Nephron progenitor cell (in vitro differentiated cells): ENCODE data around the gene EXOC6B.
"Not testable (repeated sequence)": the region's sequence is repeated elsewhere in the genome, so short reads cannot be mapped to it uniquely, and the experiment has no call there.

Experiments used
- DNase-seq: peaks from one replicate; pipeline ENCODE4 v3.0.0; 2021
- H3K27ac Mint-ChIP-seq: 2 replicates; pipeline ENCODE4 v1.8.0; 2021; ENCODE audit warnings: mild to moderate bottlenecking, moderate library complexity, mixed read lengths
- H3K27me3 Mint-ChIP-seq: 2 replicates; pipeline ENCODE4 v1.8.0; 2021; ENCODE audit warnings: mild to moderate bottlenecking, low read depth, mixed read lengths; ENCODE audit not compliant: poor library complexity
- H3K36me3 Mint-ChIP-seq: 2 replicates; pipeline ENCODE4 v1.8.0; 2021; ENCODE audit warnings: low read depth, mixed read lengths
- H3K4me1 Mint-ChIP-seq: 2 replicates; pipeline ENCODE4 v1.8.0; 2021; ENCODE audit warnings: mixed read lengths
- H3K4me3 Mint-ChIP-seq: 2 replicates; pipeline ENCODE4 v1.8.0; 2021; ENCODE audit warnings: mild to moderate bottlenecking, moderate library complexity, mixed read lengths
- H3K9me3 Mint-ChIP-seq: 2 replicates; pipeline ENCODE4 v1.8.0; 2021; ENCODE audit warnings: mild to moderate bottlenecking, moderate library complexity, mixed read lengths
- TF ChIP-seq, protein P1 (sequence below): fragments of 200-600 bp; sonication (generic); IDR thresholded peaks from 2 replicates; pipeline ENCODE4 v1.5.0; 2021; ENCODE audit warnings: antibody characterized with exemption

The EXOC6B gene

DNA sequence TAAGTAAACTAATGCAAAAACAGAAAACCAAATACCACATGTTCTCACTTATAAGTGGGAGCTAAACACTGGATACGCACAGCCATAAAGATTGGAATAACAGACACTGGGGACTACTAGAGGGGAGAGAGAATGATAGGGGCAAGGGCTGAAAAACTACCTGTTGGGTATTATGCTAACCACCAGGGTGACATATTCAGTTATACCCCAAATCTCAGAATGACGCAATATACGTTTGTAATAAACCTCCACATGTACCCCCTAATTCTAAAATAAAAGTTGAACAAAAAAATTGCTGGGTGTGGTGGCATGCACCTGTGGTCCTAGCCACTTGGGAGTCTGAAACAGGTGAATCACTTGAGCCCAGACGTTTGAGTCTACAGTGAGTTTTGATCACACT lies 157.2 kb downstream of the EXOC6B start:
- TF ChIP-seq, protein P1, sequence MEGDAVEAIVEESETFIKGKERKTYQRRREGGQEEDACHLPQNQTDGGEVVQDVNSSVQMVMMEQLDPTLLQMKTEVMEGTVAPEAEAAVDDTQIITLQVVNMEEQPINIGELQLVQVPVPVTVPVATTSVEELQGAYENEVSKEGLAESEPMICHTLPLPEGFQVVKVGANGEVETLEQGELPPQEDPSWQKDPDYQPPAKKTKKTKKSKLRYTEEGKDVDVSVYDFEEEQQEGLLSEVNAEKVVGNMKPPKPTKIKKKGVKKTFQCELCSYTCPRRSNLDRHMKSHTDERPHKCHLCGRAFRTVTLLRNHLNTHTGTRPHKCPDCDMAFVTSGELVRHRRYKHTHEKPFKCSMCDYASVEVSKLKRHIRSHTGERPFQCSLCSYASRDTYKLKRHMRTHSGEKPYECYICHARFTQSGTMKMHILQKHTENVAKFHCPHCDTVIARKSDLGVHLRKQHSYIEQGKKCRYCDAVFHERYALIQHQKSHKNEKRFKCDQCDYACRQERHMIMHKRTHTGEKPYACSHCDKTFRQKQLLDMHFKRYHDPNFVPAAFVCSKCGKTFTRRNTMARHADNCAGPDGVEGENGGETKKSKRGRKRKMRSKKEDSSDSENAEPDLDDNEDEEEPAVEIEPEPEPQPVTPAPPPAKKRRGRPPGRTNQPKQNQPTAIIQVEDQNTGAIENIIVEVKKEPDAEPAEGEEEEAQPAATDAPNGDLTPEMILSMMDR = no peak
- H3K27ac Mint-ChIP-seq = no peak overlapping the region
- H3K27me3 Mint-ChIP-seq = no peaks in the 10 kb centered on the region
- peaks cover 53% of the 10 kb centered on the region for H3K9me3 Mint-ChIP-seq
- H3K36me3 Mint-ChIP-seq = peaks cover 61% of the 10 kb centered on the region
- no peaks in the 10 kb centered on the region for H3K4me1 Mint-ChIP-seq
- H3K4me3 Mint-ChIP-seq = no peak overlapping the region
- DNase-seq = no peak

DNA sequence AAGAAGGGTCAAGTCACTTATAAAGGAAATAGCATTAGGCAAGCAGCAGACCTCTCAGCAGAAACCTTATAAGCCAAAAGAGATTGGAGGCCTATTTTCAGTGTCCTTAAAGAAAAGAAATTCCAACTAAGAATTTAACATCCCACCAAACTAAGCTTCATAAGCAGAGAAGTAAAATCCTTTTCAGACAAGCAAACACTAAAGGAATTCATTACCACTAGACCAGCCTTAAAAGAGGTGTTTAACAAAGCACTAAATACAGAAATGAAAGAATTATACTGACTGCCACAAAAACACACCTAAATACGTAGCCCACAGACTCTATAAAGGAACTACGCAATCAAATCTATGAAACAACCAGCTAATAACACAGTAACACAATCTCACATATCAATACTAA lies 160.4 kb downstream of the EXOC6B start:
- no peaks in the 10 kb centered on the region for H3K4me1 Mint-ChIP-seq
- peaks cover 60% of the 10 kb centered on the region for H3K9me3 Mint-ChIP-seq
- no peaks in the 10 kb centered on the region for H3K27me3 Mint-ChIP-seq
- TF ChIP-seq, protein P1 = no peak
- H3K4me3 Mint-ChIP-seq = no peak overlapping the region
- H3K27ac Mint-ChIP-seq = no peak overlapping the region
- H3K36me3 Mint-ChIP-seq = peaks cover 62% of the 10 kb centered on the region
- DNase-seq = no peak

DNA sequence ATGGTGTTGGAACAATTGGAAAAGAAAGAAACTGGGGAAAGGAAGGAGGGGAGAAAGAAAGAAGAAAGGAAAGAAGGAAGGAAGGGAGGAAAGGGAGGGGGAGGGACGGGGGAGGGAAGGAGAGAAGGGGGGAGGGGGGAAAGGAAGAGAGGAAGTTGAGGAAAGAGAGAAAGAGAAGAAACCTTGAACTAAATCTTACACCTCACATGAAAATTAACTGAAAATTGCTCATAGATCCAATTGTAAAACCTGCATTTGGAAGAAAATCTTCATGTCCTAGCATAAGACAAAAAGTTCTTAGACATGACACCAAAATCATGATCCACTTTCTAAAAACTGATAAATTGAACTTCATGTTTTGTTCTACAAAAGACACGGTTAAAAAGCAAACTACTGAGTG lies 163.8 kb downstream of the EXOC6B start:
- Mint-ChIP-seq H3K27ac (no peak overlapping the region), H3K27me3 (no peaks in the 10 kb centered on the region), H3K4me1 (no peaks in the 10 kb centered on the region), H3K9me3 (peaks cover 37% of the 10 kb centered on the region), H3K36me3 (peaks cover 35% of the 10 kb centered on the region), H3K4me3 (no peak overlapping the region)
- no peak for DNase-seq
- TF ChIP-seq, protein P1 = no peak

DNA sequence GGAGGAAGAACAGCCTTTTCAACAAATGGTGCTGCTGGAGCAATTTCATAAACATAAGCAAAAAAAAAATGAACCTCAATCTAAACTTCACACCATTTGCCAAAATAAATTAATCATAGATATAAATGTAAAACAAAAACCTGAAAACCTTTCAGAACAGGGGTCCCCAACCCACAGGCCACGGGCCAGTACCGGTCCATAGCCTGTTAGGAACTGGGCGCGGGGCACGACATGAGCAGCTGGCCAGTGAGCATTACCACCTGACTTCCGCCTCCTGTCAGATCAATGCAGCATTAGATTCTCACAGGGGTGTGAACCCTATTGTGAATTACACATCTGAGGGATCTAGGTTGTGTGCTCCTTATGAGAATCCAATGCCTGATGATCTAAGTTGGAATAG lies 176.0 kb downstream of the EXOC6B start:
- no peak for DNase-seq
- H3K4me3 Mint-ChIP-seq = no peak overlapping the region
- H3K27me3 Mint-ChIP-seq = no peaks in the 10 kb centered on the region
- no peak overlapping the region for H3K27ac Mint-ChIP-seq
- peaks cover 42% of the 10 kb centered on the region for H3K36me3 Mint-ChIP-seq
- TF ChIP-seq, protein P1 = no peak
- H3K4me1 Mint-ChIP-seq = no peaks in the 10 kb centered on the region
- H3K9me3 Mint-ChIP-seq = peaks cover 39% of the 10 kb centered on the region

DNA sequence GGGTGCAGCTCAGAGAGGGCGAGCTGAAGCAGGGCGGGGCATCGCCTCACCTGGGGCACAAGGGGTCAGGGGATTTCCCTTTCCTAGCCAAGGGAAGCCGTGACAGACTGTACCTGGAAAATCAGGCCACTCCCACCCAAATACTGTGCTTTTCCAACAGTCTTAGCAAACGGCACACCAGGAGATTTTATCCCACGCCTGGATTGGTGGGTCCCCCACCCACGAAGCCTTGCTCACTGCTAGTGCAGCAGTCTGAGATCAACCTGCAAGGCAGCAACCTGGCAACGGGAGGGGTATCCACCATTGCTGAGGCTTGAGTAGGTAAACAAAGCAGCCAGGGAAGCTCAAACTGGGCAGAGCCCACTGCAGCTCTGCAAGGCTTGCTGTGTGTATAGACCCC lies 184.6 kb downstream of the EXOC6B start:
- H3K4me3 Mint-ChIP-seq, H3K27ac Mint-ChIP-seq, DNase-seq, H3K27me3 Mint-ChIP-seq, H3K4me1 Mint-ChIP-seq: not testable (repeated sequence)
- peaks cover 40% of the 10 kb centered on the region for H3K36me3 Mint-ChIP-seq
- H3K9me3 Mint-ChIP-seq = peaks cover 43% of the 10 kb centered on the region

DNA sequence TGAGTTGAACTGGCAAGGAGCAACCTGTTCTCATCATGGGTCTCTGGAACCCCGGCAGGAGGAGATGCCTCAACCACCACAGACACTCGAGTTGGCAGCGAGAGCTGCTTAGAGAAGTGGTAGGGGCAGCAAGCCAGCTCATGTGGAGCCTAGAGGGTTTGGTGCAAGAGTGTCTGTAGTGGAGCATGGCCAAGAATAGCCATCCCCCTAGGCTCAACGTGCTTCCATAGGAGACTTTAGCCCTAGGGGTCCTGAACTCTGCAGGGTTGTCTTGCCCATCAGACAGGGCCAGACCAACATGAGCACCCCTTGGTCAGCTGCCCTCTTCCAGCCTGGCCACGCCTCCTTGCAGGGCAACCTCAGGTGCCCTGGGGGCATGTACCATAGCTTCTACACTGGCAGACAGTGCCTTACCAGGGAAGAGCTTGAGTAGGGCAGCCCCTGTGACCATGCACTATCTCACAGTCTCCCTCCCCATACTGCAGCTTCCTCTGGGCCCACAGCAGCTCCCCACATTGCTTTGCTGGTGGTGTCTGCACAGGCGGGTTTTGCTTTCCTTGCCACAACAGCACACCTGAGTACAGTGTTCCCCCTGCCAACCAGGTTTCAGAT lies 187.1 kb downstream of the EXOC6B start:
- DNase-seq = no peak
- TF ChIP-seq, protein P1 = no peak
- H3K27ac Mint-ChIP-seq = no peak overlapping the region
- H3K4me3 Mint-ChIP-seq = no peak overlapping the region
- H3K4me1 Mint-ChIP-seq = no peaks in the 10 kb centered on the region
- H3K27me3 Mint-ChIP-seq = peaks cover 3% of the 10 kb centered on the region
- H3K9me3 Mint-ChIP-seq = peaks cover 18% of the 10 kb centered on the region
- H3K36me3 Mint-ChIP-seq = peaks cover 15% of the 10 kb centered on the region
